Anterior cingulate cortex (tissue), 58 donors: ENCODE measurements around the gene NPAS3.

ENCODE experiments used
- DNase-seq, 58 donors: peaks; one replicate each; lab custom pipeline; 2025; lab: John Stamatoyannopoulos, UW

The NPAS3 gene

DNA sequence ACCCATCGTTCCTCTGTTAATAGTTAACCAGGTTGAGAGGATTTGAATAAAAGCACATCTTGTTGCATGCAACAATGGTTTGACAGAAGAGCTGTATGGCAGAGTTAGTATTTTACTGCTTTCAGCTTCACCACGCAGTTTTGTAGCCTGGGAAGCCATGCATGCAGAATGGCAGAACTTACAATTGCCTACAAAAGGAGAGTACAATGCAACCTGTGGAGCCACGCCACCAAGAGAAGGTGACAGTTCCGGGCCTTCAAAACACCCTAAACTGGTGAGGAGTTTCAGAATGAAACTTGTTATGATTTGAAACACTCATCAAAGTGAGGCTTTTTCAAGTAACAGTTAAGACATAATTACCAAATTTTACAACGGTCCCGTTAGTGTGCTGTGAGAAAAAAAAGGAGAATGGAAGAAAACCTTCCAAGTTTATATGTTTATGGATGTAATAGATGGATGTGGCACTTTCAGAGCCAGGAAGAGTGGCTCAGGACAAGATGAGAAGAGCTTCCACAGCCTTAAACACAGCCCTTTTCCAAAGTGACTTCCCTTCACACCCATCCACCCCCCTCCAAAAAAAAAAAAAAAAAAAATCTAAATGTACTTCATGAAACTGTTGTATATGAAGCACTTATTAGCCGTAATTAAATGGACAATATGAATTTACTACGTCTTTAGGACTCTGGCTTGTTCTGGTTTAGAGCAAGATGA lies 853.5 kb downstream of the NPAS3 start:
- no peak for DNase-seq

DNA sequence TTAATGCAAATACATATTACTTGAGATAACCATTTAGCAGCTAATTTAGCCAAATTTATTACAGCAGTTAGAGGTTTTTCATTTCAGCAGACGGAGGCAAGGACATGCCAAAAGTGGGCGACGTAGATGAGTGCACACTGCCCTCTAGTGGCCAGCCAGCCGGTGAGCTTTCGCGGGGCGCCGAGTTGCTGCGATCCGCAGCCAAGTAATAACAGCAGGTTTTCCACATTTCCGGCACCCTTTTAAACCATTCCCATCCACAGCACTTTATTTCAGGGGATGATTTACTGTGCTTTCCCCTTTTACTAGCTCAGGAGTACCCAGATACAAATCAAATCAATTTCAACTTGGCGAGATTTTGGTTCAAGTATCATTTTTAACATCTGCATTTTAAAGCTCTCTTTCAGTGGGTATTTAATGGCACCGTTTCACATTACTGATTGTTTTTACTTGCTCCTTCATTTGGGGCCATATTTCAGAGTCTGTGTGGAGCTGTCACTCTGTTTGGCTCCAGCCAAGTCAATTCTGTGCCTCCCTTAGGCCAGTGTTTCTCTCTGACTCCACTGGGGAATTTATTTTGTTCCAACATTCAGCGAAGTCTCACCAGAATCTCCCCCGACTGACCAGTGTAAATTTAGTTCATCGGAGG lies 854.2 kb downstream of the NPAS3 start:
- DNase-seq = peak; percentile 7 to 91 (median 76)

DNA sequence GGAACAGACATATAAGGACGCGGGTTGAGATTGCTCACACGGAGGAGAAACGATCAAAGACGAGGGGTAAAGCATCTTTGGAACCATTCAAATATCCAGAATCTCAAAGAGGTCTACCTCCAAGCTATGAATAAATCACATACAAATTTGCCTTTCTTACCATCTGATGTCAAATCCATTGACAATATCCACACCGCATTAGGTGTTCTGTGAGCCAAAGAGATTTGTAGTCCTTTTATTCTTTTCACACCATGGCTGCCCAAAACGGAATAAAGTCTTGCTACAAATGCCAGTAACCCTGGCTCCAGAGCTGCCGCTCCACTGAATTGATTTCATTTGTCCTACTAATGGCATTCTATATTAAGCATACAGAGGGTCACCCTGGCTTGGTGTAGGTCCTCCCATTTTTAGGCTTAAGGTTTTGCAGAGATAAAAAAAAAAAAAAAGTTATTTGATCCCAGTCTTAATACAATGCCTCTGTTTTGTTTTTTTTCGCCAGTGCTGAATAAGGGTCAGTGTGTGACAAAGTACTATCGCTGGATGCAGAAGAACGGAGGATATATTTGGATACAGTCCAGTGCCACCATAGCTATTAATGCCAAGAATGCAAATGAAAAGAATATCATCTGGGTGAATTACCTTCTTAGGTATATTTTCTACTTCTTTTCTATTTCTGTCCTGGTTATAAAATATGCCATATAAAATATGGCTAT lies 854.9 kb downstream of the NPAS3 start:
- peak in 3 of 58 donors; percentile 10 to 31 (median 21) for DNase-seq

DNA sequence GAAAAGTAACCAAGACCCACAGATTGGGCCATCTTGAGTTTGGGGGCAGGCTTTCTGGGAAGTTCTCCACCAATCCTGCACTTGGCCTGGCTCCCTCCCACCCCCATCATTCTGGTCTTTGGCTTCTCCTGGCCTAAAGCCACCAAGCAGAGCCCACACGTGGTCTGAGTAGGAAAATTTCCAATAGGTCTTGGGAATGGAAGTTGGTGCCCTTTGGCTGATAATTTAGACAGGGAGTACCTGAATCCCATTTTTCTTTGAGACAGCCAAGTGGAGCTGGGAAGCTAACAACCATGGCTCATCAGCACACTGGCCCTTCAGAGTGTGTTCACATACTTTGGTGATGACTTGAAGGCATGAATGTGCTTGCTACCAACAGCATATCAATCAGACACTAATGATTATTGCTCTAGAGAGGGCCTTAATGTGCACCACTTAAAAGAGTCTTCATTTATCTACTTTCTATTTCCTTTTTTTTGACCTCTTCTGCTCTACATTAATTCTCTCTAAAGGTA lies 856.2 kb downstream of the NPAS3 start:
- DNase-seq = peak in 5 of 58 donors; percentile 6 to 24 (median 11)

DNA sequence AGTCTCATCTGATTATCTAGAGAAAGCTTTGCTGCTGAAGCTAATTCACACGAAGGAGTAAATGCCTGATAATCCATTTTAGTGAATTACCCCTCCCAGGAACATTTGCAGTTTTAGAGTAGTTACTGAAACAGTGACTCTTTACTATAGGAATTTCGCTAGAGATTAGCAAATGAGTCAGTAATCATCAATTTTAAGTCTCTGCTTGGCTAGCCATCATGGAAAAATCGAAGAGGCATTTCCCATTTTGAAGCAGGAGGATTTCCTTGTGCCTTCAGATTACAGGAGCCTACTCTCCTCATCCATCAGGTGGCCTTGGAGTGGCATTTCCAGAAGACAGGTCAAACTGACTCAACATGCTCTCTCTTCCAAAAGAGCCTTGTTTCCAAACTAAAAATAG lies 857.7 kb downstream of the NPAS3 start:
- no peak for DNase-seq

DNA sequence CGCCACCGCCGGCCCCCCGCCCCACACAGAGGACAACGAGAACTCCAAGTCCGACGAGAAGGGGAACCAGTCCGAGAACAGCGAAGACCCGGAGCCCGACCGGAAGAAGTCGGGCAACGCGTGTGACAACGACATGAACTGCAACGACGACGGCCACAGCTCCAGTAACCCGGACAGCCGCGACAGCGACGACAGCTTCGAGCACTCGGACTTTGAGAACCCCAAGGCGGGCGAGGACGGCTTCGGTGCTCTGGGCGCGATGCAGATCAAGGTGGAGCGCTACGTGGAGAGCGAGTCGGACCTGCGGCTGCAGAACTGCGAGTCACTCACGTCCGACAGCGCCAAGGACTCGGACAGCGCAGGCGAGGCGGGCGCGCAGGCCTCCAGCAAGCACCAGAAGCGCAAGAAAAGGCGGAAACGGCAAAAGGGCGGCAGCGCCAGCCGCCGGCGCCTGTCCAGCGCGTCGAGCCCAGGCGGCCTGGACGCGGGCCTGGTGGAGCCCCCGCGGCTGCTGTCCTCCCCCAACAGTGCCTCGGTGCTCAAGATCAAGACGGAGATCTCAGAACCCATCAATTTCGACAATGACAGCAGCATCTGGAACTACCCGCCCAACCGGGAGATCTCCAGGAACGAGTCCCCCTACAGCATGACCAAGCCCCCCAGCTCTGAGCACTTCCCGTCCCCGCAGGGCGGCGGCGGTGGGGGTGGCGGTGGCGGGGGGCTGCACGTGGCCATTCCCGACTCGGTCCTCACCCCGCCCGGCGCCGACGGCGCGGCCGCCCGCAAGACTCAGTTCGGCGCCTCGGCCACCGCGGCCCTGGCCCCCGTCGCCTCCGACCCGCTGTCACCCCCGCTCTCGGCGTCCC lies 861.3 kb downstream of the NPAS3 start:
- no peak for DNase-seq

DNA sequence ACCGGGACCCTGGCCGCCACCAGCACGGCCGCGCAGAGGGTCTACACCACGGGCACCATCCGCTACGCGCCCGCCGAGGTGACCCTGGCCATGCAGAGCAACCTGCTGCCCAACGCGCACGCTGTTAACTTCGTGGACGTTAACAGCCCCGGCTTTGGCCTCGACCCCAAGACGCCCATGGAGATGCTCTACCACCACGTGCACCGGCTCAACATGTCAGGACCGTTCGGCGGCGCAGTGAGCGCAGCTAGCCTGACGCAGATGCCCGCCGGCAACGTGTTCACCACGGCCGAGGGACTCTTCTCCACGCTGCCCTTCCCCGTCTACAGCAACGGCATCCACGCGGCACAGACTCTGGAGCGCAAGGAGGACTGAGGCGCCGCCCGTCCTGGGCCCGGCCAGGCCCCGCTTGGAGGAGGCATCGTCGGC lies 862.1 kb downstream of the NPAS3 start:
- DNase-seq = no peak

DNA sequence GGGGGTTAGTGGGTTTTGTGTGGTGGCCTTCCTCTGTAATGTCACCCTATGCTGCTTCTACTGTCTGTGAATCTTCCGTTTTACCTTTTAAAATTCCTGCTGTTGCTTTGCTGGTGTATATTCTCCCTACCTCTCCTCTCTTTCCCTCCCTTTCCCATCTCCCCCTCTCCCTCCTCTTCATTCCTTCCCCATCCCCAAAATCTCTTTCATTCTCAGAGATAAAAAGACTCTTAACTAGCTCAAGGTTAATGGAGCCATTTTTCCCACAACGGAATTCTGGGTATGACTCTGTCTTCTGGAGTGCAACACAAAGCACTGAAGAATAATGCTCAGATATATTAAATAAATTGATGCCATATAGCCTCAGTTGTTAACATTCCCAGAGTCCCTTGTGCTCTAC lies 864.1 kb downstream of the NPAS3 start:
- no peak for DNase-seq

DNA sequence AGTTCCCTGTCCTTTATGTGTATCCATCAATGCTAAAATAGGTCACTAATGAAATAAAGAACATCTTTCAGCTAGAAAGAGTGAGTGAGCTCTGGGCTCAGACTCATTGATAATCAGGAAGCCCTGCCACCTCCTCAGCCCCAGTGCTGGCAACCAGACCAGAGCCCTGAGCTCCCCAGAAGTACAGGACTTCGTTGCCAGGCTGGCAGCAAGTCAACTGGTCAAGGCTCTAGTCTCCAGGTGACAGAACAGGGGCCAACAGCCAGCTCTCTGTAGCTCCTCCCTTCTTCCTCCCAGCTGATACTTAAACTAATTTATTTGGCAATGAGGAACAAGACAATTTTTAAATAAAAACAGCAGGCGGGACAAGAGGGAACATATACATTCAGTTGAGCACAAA lies 866.9 kb downstream of the NPAS3 start:
- peak in 44 of 58 donors; percentile 6 to 85 (median 48) for DNase-seq

DNA sequence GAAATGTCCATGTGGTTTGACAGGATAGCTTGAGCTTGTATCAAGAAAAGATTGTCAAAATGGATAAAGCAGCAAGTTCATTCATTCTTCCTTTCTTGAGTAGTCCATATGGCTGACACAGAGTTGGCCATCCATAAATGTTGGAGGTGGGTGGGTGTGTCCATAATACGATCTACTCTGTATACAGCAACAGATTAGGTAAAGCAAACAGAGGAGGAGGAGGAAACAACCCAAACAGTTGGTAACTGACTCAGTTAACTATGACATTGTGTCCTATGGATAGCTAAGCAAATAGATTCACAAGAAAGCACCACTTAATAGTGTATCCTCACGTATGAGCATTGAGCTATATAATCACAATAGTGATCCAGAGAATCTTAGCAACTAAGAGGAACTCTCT lies 868.2 kb downstream of the NPAS3 start:
- DNase-seq = no peak

DNA sequence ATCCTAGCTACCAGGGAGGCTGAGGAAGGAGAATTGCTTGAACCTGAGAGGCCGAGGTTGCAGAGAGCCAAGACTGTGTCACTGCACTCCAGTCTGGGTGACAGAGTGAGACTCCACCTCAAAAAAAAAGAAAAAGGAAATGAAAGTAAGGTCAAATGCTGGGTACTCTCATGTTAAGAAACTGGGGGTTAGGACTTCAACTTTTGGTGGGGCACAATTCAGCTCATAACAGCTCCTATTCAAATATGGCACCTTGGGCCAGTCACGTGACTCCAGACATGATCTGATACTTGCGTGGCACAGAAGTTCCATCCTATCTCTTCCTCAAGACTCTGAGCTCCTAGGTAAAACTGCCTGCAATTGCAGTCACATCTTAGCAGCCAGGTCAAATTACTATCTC lies 869.5 kb downstream of the NPAS3 start:
- no peak for DNase-seq

DNA sequence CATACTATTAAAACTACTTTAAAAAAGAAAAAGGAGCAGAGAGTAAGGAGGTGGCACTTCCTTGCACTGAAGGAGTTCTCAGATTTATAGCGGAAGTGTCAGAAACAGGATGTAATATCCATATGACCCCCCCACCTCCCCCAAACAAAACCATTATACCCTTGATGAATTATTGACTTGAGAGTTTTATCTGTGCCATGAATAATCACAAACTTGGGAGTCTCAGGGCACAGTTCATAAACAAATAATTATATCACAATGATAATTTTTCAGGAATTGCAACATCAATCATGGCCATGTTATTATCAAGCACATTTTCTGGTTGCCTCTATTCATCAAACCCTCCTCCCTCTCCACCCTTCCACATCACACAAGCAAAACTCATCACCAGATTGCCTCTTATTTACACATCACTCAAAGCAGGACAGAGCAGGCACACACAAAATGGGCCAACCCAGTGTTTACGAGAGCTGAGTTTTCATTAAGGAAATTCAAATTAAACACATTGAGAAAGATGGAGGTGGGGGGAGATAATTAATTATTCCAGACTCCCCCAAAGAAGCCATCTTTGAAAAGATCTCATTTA lies 870.8 kb downstream of the NPAS3 start:
- no peak for DNase-seq

DNA sequence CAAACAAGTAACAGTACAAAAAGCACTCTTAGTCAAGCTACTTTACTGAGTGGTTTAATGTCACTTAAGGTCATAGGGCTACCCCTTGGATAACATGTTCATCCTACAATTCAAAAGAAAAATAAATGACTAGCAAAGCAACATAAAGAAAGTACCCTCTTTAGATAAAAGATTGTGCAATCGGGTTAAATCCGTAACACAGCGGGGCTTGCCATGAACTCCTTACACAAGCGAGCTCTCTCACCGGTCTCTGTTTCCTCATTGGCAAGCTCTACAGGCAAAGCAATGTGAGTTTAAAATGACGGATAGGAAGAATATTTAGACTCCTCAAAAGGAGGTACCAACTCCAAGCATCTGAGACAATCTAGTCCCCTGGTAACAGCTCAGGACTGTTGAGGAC lies 871.6 kb downstream of the NPAS3 start:
- DNase-seq = no peak

DNA sequence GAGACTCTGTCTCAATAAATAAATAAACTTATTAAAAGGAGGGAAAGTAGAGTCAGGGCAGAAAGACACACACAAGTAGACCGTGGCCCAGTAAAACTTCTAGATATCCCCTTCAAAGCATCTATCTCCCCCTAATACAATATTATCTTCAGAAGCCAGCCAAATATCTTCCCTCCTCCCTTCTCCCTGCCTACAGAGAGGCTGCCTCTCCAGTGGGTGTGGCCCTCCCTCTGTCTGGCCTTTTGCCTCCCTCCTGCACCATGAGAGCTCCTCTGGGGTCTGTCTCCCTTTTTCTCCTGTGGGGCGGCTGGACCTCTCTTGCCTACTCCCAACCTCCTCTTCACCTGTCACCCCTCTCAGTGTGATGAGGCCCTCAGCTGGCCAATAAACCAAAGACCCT lies 873.0 kb downstream of the NPAS3 start:
- DNase-seq = no peak

DNA sequence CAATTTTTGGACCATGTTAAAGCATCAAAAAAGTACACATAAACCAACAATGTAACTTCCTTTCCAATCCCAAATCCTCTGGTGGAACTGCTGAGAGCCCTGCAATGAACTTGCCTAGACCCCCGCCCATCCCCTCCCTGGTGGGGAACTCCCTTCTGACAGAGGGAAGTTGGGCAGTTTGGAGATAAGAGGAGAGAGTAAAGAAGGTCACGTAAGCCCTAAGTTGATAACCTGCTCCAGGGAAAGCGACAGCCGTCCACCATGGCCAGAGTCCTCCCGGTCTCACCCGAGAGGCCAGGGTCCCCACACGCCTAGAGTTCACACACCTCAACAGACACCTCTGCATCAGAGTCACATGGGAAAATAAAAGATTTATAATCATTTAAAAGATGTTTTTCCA lies 873.5 kb downstream of the NPAS3 start:
- DNase-seq = no peak

DNA sequence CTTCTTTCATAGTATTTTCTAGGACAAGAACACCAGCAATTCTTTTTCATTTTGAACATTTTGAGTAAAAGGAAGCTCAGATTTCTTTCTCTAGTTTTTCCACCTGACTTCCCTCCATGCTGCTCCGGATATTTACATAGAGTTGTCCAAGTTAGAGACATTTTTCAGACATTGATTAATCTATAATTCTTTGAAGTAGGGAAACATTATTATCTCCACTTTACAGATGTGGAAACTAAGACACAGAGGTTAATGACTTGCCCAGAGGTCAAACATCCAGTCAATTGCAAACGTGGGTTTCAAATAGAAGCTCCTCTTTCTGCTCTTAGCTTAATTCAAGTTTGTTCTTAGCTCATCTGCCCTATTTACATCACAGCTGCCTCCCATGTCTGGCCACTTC lies 873.9 kb downstream of the NPAS3 start:
- DNase-seq = no peak

DNA sequence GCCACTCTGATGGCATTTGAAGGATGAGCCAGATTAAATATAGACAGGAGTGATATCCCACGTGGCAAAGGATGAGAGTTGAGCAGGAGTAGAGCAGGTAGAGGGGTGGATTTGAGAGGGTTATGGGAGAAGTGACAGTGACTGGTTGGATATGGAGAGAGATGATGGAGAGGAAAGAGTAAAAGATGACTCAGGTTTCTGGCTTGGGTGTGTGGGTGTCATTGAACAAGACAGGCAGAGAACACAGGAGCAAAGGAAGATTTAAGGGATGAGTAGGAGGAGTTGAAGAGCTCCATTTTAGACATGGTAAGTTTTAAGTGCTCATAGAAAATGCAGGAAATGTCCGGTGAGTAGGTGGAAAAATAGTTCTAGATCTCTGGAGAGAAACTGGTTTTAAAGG lies 875.3 kb downstream of the NPAS3 start:
- DNase-seq = peak in 1 of 58 donors; percentile 7

DNA sequence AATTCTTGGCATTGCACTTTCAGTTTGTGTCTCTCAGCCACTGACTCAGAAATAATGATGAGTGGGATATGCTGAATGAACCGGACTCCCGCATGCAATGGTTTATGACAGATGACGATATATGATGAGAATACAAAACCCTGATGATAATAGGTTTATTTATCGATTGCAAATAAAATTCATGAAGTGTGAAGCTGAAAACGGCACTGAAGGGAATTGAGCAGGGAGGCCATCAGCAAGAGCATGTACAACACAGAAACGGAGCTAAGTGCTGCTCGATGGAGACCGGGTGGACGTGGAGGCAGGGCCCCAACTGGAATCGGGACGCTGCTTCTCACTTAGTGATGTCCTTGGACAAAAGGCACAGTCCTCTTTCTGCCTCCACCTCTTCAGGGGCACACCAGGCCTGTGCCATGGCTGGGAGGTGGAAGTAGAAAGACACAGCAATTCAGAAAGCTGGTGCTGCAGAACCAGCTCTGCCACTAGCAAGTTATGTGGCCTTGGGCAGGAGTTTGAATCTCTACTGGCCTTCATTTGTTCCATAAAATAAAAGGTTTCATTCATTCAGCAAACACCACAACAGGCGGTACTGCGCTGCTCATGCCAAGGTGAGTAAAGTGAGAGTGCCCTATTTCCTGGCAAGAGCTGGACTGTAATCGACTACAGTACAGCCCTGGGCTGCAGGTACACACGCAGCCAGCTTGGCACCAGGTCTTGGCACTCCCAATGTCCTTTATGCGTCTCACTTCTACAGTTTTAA lies 895.2 kb downstream of the NPAS3 start:
- no peak for DNase-seq
